IPS-18a (cell line): ENCODE measurements around the gene ADIRF.
"Not testable (repeated sequence)": the region's sequence is repeated elsewhere in the genome, so short reads cannot be mapped to it uniquely, and the experiment has no call there.

Experiments
- H3K27ac ChIP-seq: one replicate; pipeline ENCODE4 v1.5.1; 2013; ENCODE audit warnings: low read length
- H3K27me3 ChIP-seq: one replicate; pipeline ENCODE4 v1.6.1; 2013; ENCODE audit warnings: mild to moderate bottlenecking, low read length; ENCODE audit not compliant: control insufficient read depth, insufficient read depth
- H3K36me3 ChIP-seq: one replicate; pipeline ENCODE4 v1.6.1; 2013; ENCODE audit warnings: low read depth, low read length; ENCODE audit not compliant: control insufficient read depth
- H3K4me1 ChIP-seq: one replicate; pipeline ENCODE4 v1.6.1; 2013; ENCODE audit warnings: low read depth, low read length; ENCODE audit not compliant: control insufficient read depth
- H3K4me3 ChIP-seq: one replicate; pipeline ENCODE4 v1.5.1; 2013; ENCODE audit warnings: low read length
- H3K9ac ChIP-seq: one replicate; pipeline ENCODE4 v1.6.1; 2013; ENCODE audit warnings: mild to moderate bottlenecking, low read length, moderate library complexity
- H3K9me3 ChIP-seq: one replicate; pipeline ENCODE4 v1.6.1; 2013; ENCODE audit warnings: low read depth, low read length; ENCODE audit not compliant: control insufficient read depth

Gene ADIRF

GRCh38 chr10:86950349-86950748 is 17.9 kb upstream of the ADIRF start:
- Histone ChIP-seq H3K36me3 (no peaks in the 10 kb centered on the region), H3K27ac (no peak overlapping the region), H3K4me1 (peaks cover 21% of the 10 kb centered on the region), H3K27me3 (no peaks in the 10 kb centered on the region), H3K9ac (no peak overlapping the region), H3K4me3 (no peak overlapping the region), H3K9me3 (no peaks in the 10 kb centered on the region)

DNA sequence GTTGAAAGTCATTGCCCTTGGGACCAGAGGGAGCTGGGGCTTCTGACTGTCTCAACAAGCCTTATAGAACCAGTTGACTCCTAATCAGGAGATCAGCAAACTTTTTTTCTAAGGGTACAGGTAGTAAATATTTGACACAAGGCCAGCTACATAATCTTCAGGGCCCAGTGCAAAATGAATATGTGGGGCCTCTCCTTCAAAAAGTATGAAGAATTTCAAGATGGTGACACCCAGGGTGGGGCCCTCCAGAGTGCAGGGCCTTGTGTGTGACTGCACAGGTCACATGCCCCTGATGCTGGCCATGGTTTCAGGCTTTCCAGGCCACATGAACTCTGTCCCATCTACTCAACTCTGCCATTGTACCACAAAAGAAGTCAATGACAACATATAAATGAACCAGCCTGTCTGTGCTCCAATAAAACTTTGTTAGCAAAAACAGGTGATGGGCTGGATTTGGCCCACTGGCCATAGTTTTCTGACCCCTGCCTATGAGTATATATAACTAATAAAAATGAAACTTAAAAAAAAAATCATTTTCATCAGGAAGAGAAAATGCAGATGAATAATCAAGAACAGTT is 17.0 kb upstream of the ADIRF start:
- no peak overlapping the region for H3K9ac ChIP-seq
- no peak overlapping the region for H3K27ac ChIP-seq
- H3K4me3 ChIP-seq = no peak overlapping the region
- H3K4me1 ChIP-seq = peaks cover 25% of the 10 kb centered on the region
- H3K36me3 ChIP-seq = no peaks in the 10 kb centered on the region
- H3K27me3 ChIP-seq = no peaks in the 10 kb centered on the region
- H3K9me3 ChIP-seq = no peaks in the 10 kb centered on the region

DNA sequence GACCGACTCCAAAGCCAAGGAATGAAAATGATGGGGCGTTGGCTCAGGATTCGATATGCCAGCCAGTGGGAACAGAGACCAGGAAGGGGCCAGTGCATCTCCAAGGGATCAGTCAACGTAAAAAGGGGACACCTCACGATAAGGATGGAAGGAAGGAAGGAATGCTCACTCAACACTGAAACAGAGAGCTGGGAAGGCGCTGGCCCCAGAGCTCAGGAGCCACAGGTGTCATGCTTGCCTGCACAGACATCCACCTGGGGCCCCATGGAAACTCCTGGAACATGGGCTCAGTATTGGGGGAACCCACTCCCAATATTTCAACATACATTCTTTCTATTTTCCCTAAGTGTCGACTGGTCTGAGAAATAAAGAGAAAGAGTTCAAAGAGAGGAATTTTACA is 16.2 kb upstream of the ADIRF start:
- H3K27me3 ChIP-seq = no peaks in the 10 kb centered on the region

GRCh38 chr10:86952697-86953096 is 15.6 kb upstream of the ADIRF start:
- not testable (repeated sequence) for H3K27ac ChIP-seq, H3K36me3 ChIP-seq, H3K9ac ChIP-seq, H3K4me3 ChIP-seq, H3K9me3 ChIP-seq, H3K27me3 ChIP-seq
- peaks cover 33% of the 10 kb centered on the region for H3K4me1 ChIP-seq

More for the DNA sequence above, 16.2 kb upstream of the ADIRF start:
- H3K36me3 ChIP-seq = no peaks in the 10 kb centered on the region
- H3K9ac ChIP-seq = no peak overlapping the region
- H3K4me3 ChIP-seq = no peak overlapping the region
- H3K27ac ChIP-seq = no peak overlapping the region
- no peaks in the 10 kb centered on the region for H3K9me3 ChIP-seq
- H3K4me1 ChIP-seq = peaks cover 30% of the 10 kb centered on the region

DNA sequence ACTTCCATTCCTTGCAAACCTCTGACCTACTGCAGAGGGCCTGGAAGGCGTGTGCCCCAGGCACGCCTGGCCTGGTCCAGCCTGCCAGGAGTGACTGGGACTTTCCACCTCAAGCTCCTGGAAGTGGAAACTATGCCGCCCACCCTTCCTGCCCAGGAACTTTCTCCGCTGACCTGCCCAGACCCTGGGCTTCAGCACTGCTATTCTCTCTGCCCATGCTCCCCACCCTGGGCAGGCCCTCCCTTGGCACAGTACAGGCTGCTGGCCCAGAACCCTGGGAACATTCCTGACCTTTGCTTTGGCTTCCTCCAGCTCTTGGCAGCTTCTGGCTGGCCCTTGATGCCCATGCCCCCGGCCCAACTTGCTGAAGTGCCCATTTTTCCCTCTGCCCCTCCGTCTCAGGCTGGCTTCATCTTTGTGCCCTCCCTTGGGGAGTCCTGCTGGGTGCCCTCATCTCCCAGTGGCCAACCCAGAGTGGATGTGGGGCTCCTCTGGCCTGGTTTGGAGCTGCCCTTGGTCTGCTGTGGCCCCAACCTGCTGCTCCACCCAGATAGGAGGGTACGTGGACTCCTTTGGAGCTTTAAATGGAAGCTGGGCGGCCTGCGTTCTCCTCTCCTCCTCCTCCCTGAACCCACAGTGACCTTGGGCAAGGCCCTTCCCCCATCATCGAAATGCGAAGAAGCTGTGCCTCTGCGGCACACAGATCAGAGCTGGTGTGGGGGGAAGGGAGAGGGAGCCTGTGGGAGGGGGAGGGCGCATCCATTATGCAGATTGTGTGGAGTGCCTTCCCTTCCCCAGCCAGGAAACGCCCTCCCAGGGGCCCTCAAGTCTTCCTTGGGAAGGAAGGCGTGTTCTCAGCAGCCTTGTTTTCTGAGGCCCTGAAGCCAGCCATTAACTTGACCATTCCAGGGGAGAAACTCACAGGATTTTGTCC is 14.3 kb upstream of the ADIRF start:
- H3K4me3 ChIP-seq = peak overlapping the region; percentile 17
- H3K27me3 ChIP-seq = no peaks in the 10 kb centered on the region
- no peaks in the 10 kb centered on the region for H3K36me3 ChIP-seq
- H3K9ac ChIP-seq = peak overlapping the region; percentile 28
- H3K27ac ChIP-seq = peak overlapping the region; percentile 40
- H3K9me3 ChIP-seq = no peaks in the 10 kb centered on the region
- peaks cover 33% of the 10 kb centered on the region for H3K4me1 ChIP-seq

- Histone ChIP-seq H3K9me3 (no peaks in the 10 kb centered on the region), H3K9ac (peak overlapping the region; percentile 28), H3K27ac (peak overlapping the region; percentile 40), H3K4me1 (peaks cover 33% of the 10 kb centered on the region), H3K4me3 (peak overlapping the region; percentile 14), H3K27me3 (no peaks in the 10 kb centered on the region), H3K36me3 (no peaks in the 10 kb centered on the region)
These were observed 13.4 kb upstream of the ADIRF start for GRCh38 chr10:86954681-86955500.

GRCh38 chr10:86955501-86956194 is 12.6 kb upstream of the ADIRF start:
- no peak overlapping the region for H3K4me3 ChIP-seq
- H3K4me1 ChIP-seq = peaks cover 34% of the 10 kb centered on the region
- no peaks in the 10 kb centered on the region for H3K36me3 ChIP-seq
- H3K9me3 ChIP-seq = no peaks in the 10 kb centered on the region
- no peak overlapping the region for H3K9ac ChIP-seq
- H3K27me3 ChIP-seq = no peaks in the 10 kb centered on the region
- peak overlapping the region; percentile 1 for H3K27ac ChIP-seq

DNA sequence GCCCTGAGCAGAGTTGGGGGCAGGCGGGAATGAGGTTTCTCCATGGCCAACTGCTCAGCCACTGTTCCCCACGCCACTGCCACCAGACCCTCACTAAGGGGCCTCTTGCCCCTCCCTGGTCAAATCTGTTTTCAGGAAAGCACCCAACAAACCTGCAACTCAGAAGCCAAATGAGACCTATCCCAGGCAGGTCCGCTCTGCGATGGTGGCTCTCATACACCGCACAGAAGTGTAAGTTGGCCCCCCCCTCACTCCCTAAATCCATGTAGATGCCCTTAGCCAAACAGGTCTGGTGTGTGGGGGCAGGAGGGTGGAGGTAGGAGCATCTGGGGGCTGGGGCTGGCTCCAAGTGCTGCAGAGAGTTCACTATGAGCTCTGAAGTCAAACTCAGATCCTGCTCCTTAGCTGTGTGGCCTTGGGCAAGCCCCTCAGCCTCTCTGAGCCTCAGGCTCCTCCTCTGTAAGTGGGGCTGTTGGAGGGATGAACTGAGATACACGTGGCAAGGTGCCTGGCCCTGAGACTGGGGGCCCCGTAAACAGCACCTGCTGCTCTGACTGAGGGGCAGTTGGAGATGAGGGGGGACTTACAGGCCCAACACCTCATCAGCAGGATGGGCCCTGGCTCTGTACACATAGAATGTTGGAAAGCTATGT is 12.0 kb upstream of the ADIRF start:
- Histone ChIP-seq H3K4me3 (no peak overlapping the region), H3K36me3 (no peaks in the 10 kb centered on the region), H3K9me3 (no peaks in the 10 kb centered on the region), H3K27me3 (no peaks in the 10 kb centered on the region), H3K4me1 (peaks cover 36% of the 10 kb centered on the region), H3K27ac (no peak overlapping the region), H3K9ac (no peak overlapping the region)

- Histone ChIP-seq H3K4me1 (peaks cover 36% of the 10 kb centered on the region), H3K9me3 (no peaks in the 10 kb centered on the region), H3K27me3 (no peaks in the 10 kb centered on the region), H3K36me3 (no peaks in the 10 kb centered on the region), H3K9ac (no peak overlapping the region), H3K4me3 (no peak overlapping the region), H3K27ac (no peak overlapping the region)
These were observed 11.3 kb upstream of the ADIRF start for GRCh38 chr10:86956848-86957448.

- Histone ChIP-seq H3K9me3 (no peaks in the 10 kb centered on the region), H3K36me3 (no peaks in the 10 kb centered on the region), H3K4me1 (peaks cover 36% of the 10 kb centered on the region), H3K4me3 (no peak within 1 kb of the TSS), H3K27ac (no peak within 1 kb of the TSS), H3K9ac (no peak within 1 kb of the TSS), H3K27me3 (no peaks in the 10 kb centered on the region)
These were observed 10.7 kb upstream of the ADIRF start, which contains the start of gene MMRN2 for GRCh38 chr10:86957471-86958115. Gene MMRN2 (minus strand): TSS chr10:86957615. CDS start chr10:86957541, 74 bp downstream.
